WERI-Rb-1 (cell line): ENCODE results near the gene CAPS.
"Not testable (repeated sequence)": the region's sequence is repeated elsewhere in the genome, so short reads cannot be mapped to it uniquely, and the experiment has no call there.

Source experiments
- DNase-seq: peaks from one replicate; pipeline ENCODE4 v3.0.0-alpha.2; 2020
- H3K27ac ChIP-seq: fragments of 250-450 bp; sonication (Bioruptor Pico); 2 replicates; pipeline ENCODE4 v1.5.1; 2020; ENCODE audit warnings: mild to moderate bottlenecking, moderate library complexity
- H3K27me3 ChIP-seq: fragments of 250-450 bp; sonication (Bioruptor Pico); 2 replicates; pipeline ENCODE4 v1.5.1; 2021; ENCODE audit warnings: mild to moderate bottlenecking, low read depth, moderate library complexity; ENCODE audit not compliant: insufficient read depth, severe bottlenecking
- H3K36me3 ChIP-seq: fragments of 250-450 bp; sonication (Bioruptor Pico); 2 replicates; pipeline ENCODE4 v1.5.1; 2020; ENCODE audit warnings: mild to moderate bottlenecking, moderate library complexity
- H3K4me3 ChIP-seq: 2 replicates; pipeline ENCODE4 v1.5.1; 2011; ENCODE audit warnings: low read depth, mild to moderate bottlenecking, control low read depth, low read length
- H3K9me3 ChIP-seq: fragments of 250-450 bp; sonication (Bioruptor Pico); 2 replicates; pipeline ENCODE4 v1.5.1; 2021; ENCODE audit warnings: mild to moderate bottlenecking, moderate library complexity; ENCODE audit not compliant: severe bottlenecking
- TF ChIP-seq, protein P1 (sequence below): IDR thresholded peaks from 2 replicates; pipeline ENCODE4 v1.5.1; 2011; ENCODE audit warnings: low read depth, mild to moderate bottlenecking, control low read depth, inconsistent platforms, low read length

The CAPS gene

DNA sequence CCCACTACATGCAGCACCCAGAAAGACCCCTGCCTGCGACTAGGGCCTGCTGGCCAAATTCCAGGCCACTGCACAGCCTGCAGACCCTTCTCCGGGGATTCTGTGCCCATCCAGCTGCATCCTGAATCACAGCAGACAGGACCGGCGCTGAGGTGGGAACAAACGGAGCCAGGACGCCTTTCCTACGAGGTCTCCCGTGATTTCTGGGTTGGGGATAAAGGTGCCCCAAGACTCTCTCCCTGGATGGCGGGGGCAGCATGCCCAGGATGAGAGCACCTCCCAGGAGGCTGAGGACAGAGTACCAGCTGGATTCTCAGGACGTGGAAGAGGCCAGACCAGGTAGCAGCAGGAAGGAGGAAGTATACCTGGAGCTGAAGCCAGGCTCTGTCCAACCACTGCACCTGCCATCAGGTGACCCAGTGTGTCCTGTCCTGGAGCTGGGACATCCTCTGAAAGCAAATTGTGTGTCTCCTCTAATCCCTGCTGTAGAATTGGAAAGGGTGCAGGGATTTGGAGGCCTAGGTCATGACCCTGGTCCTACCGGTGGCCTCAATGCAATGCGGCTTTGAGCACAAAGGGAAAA is 40.3 kb upstream of the CAPS start:
- Histone ChIP-seq H3K4me3 (no peak overlapping the region), H3K9me3 (no peaks in the 10 kb centered on the region), H3K36me3 (no peaks in the 10 kb centered on the region), H3K27ac (no peak overlapping the region), H3K27me3 (no peaks in the 10 kb centered on the region)
- TF ChIP-seq, protein P1, sequence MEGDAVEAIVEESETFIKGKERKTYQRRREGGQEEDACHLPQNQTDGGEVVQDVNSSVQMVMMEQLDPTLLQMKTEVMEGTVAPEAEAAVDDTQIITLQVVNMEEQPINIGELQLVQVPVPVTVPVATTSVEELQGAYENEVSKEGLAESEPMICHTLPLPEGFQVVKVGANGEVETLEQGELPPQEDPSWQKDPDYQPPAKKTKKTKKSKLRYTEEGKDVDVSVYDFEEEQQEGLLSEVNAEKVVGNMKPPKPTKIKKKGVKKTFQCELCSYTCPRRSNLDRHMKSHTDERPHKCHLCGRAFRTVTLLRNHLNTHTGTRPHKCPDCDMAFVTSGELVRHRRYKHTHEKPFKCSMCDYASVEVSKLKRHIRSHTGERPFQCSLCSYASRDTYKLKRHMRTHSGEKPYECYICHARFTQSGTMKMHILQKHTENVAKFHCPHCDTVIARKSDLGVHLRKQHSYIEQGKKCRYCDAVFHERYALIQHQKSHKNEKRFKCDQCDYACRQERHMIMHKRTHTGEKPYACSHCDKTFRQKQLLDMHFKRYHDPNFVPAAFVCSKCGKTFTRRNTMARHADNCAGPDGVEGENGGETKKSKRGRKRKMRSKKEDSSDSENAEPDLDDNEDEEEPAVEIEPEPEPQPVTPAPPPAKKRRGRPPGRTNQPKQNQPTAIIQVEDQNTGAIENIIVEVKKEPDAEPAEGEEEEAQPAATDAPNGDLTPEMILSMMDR, result no peak
- no peak for DNase-seq

DNA sequence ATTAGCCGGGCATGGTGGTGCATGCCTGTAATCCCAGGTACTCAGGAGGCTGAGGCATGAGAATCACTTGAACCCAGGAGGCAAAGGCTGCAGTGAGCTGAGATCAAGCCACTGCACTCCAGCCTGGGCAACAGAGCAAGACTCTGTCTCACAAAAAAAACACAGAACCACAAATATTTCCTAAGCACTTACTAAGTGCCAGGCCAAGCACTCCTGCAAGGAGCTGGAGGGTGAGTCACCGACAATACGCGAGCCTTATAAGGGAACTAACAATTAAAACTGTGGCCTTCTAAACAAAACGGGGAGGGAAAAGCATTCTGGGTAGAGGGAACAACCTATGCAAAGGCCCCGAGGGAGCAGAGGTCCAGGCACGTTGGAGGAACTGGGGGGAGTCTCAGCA is 39.6 kb upstream of the CAPS start:
- not testable (repeated sequence) for DNase-seq, H3K27me3 ChIP-seq, H3K9me3 ChIP-seq, H3K4me3 ChIP-seq, H3K36me3 ChIP-seq, H3K27ac ChIP-seq

DNA sequence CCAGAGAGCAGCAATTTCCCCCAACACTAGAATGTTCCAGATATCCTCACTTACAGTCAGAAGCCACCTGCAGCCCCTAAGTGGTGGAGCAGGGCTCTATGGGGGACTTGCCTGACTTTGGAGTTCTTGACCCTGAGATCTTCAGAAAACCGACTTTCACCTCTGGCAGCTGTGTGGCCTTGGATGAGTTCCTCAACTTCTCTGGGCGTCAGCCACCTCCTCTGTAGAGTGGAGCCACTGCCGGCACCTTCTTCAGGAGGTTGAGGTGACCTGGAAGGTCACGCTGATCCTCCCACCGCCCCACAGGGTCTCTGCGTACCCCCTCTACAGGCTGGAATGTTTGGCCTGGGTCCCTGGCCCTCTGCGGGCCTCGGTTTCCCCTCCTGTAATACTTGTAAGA is 36.6 kb upstream of the CAPS start:
- H3K27ac ChIP-seq, result no peak overlapping the region
- H3K9me3 ChIP-seq, result no peaks in the 10 kb centered on the region
- TF ChIP-seq, protein P1, result no peak
- DNase-seq, result no peak
- no peak overlapping the region for H3K4me3 ChIP-seq
- no peaks in the 10 kb centered on the region for H3K27me3 ChIP-seq
- no peaks in the 10 kb centered on the region for H3K36me3 ChIP-seq

DNA sequence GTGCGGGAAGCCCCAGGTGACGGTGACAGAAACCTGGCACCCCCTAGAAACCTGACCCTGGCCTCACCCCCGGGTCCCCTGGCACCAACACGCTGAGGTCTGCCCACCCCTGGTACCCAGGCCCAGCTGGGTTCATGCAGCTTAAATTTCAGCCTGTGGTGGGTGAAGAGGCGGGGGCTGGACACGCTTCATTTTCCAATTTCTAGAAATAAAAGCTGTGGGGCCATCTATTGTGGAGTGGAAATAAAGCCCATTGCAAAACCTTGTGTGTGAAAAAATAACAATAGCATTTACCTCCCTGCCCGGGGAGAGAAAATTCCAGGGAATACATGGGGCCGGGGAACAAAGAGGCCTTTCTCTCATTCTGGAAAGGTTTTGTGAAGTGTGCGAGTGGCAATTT is 36.2 kb upstream of the CAPS start:
- TF ChIP-seq, protein P1, result no peak
- no peak for DNase-seq
- no peak overlapping the region for H3K27ac ChIP-seq
- no peaks in the 10 kb centered on the region for H3K27me3 ChIP-seq
- H3K4me3 ChIP-seq, result no peak overlapping the region
- no peaks in the 10 kb centered on the region for H3K36me3 ChIP-seq
- H3K9me3 ChIP-seq, result no peaks in the 10 kb centered on the region

DNA sequence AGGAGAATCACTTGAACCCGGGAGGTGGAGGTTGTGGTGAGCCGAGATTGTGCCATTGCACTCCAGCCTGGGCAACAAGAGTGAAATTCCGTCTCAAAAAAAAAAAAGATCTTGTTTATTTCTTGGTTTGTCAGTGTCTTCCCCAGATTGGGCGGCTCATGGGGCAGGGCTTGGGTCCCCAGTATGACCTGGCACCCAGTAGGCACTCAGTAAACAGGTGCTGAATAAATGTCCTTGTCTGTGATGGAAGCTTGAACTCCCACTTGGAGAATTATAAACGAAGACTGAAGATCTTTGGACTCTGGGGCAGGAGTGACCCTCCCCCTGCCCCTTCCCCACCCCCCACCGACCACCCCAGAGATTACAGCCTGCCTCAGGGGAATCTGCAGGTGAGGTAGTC is 33.9 kb upstream of the CAPS start:
- Histone ChIP-seq H3K4me3 (no peak overlapping the region), H3K27me3 (no peaks in the 10 kb centered on the region), H3K36me3 (no peaks in the 10 kb centered on the region), H3K27ac (no peak overlapping the region), H3K9me3 (no peaks in the 10 kb centered on the region)
- TF ChIP-seq, protein P1, result no peak
- DNase-seq, result no peak

DNA sequence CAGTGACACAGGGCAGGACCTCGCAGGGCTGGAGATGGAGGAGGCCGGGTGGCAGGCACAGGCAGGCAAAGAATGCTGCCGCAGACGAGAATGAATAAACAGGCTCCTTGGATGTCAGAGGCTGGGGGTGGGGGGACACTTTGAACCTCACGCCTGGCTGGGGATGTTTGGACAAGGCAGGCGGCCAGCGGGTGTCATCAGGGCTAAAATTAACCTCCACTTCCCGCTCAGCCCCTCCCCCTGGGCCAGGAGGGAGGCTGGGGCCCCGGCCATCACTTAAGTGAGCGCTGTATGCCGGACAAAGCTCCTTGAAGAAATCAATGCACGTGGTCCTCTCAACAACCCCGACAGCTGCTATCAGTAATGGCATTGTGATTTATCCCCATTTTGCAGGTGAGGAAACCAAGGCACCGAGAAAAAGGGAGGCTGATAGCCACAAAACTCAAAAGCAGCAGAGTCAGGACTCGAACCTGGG is 33.4 kb upstream of the CAPS start:
- TF ChIP-seq, protein P1, result no peak
- no peaks in the 10 kb centered on the region for H3K36me3 ChIP-seq
- no peak overlapping the region for H3K4me3 ChIP-seq
- no peaks in the 10 kb centered on the region for H3K9me3 ChIP-seq
- no peak overlapping the region for H3K27ac ChIP-seq
- DNase-seq, result no peak
- no peaks in the 10 kb centered on the region for H3K27me3 ChIP-seq
